Sigmoid colon (tissue), 7 donors: ENCODE results near the gene SLC13A3. TPM values are rescaled to one million over a fixed set of nuclear protein-coding genes. Genes with fewer than 3 reads are reported as not detected.

Experiments used
- DNase-seq: peaks from one replicate; pipeline ENCODE4 v3.0.0-alpha.2; 2019
- H3K27ac ChIP-seq, 4 donors: fragments of 200-600 bp; sonication (generic); one replicate each; pipeline ENCODE4 v1.5.1; 2016 to 2019; ENCODE audit warnings: mild to moderate bottlenecking in 1 of 4
- H3K27me3 ChIP-seq, 3 donors: fragments of 200-600 bp; sonication (generic); one replicate each; pipeline ENCODE4 v1.5.1; 2019; ENCODE audit warnings: mild to moderate bottlenecking in 1 of 3
- H3K36me3 ChIP-seq, 4 donors: fragments of 200-600 bp; sonication (generic); one replicate each; pipeline ENCODE4 v1.5.1; 2016 to 2019
- H3K4me1 ChIP-seq, 4 donors: fragments of 200-600 bp; sonication (generic); one replicate each; pipeline ENCODE4 v1.5.1; 2017 to 2019
- H3K4me3 ChIP-seq, 4 donors: fragments of 200-600 bp; sonication (generic); one replicate each; pipeline ENCODE4 v1.5.1; 2017 to 2019; ENCODE audit warnings: mild to moderate bottlenecking in 2 of 4, moderate library complexity in 1 of 4
- H3K9me3 ChIP-seq, 4 donors: fragments of 200-600 bp in 3 of 4; sonication (generic) in 3 of 4; one replicate each; pipeline versions ENCODE4 v1.5.1 to v1.6.1; 2013 to 2019
- CTCF ChIP-seq, 4 experiments: fragments of 450-650 bp in 3 of 4; fragments of 200-600 bp in 1 of 4; IDR thresholded peaks; one replicate each; pipeline ENCODE4 v1.5.1; 2016 to 2019; ENCODE audit warnings: antibody characterized with exemption in 4 of 4, mild to moderate bottlenecking in 3 of 4, moderate library complexity in 2 of 4
- EP300 ChIP-seq, 4 donors: sonication (generic); formaldehyde crosslinking; IDR thresholded peaks; one replicate each; pipeline ENCODE4 v1.6.1; 2017; ENCODE audit warnings: antibody characterized with exemption in 4 of 4
- POLR2A ChIP-seq, 2 donors: fragments of 450-650 bp; IDR thresholded peaks; one replicate each; pipeline ENCODE4 v1.6.1; 2016; ENCODE audit warnings: antibody characterized with exemption in 2 of 2, mild to moderate bottlenecking in 2 of 2, moderate library complexity in 2 of 2
- POLR2AphosphoS5 ChIP-seq, 4 donors: sonication (generic); formaldehyde crosslinking; IDR thresholded peaks; one replicate each; pipeline ENCODE4 v1.6.1; 2017; ENCODE audit warnings: antibody characterized with exemption in 4 of 4
- WGBS, 2 donors: extraction: QIAGEN DNeasy Blood & Tissue Kit; methylation state at CpG; one replicate each; pipeline ENCODE4 v1.1.7; 2013; 5-methylcytosine and 5-hydroxymethylcytosine counted together
- intact Hi-C: fragments of 100-400 bp; cut with DNase I; formaldehyde crosslinking; loops from one replicate; pipeline ENCODE4 v1.15.1; 2023
- polyA plus RNA-seq, 3 donors: library from polyadenylated mRNA; stranded (reverse); fragments of 200-250 nt; gene quantifications; one replicate each; pipeline ENCODE4 v1.2.3, GENCODE V29; 2013
- total RNA-seq, 4 donors: library from RNA; depleted of rRNA; stranded (reverse); fragments of >200 nt; gene quantifications; one replicate each; pipeline ENCODE4 v1.1.0, GENCODE V29; 2016
- donor health status: healthy with polysubstance abuse.
- donor health status: Bipolar disorder and iron deficiency.
- donor health status: healthy.

SLC13A3 gene
- total and polyA plus RNA-seq, 7 donors, result 0.48 to 4.2 (median 1.1) TPM; not detected in 2

- WGBS, 2 donors, result 61 to 83% methylated on average over 3 of the region's 3 CpGs
- no peak overlapping the region for H3K27ac ChIP-seq
- H3K4me1 ChIP-seq, result peaks cover 0 to 11% (median 4%) of the 10 kb centered on the region in 4 donors
- H3K27me3 ChIP-seq, result peaks cover 0 to 42% (median 0%) of the 10 kb centered on the region in 3 donors
- TF ChIP-seq CTCF (IDR thresholded peaks at IDR 0.05) (no peak), POLR2A (IDR thresholded peaks at IDR 0.05) (no peak), POLR2AphosphoS5 (IDR thresholded peaks at IDR 0.05) (no peak), EP300 (IDR thresholded peaks at IDR 0.05) (no peak)
- H3K4me3 ChIP-seq, result no peak overlapping the region
- no peaks in the 10 kb centered on the region for H3K9me3 ChIP-seq
- DNase-seq, result no peak
- intact Hi-C loops, result no loop called here
- H3K36me3 ChIP-seq, result no peaks in the 10 kb centered on the region
Observed at GRCh38 chr20:46649650-46649949, 1.7 kb downstream of the SLC13A3 start.

- Histone ChIP-seq H3K9me3 (no peaks in the 10 kb centered on the region), H3K27ac (no peak overlapping the region), H3K27me3 (peaks cover 0 to 38% (median 0%) of the 10 kb centered on the region in 3 donors), H3K4me1 (peaks cover 0 to 11% (median 4%) of the 10 kb centered on the region in 4 donors), H3K4me3 (no peak overlapping the region), H3K36me3 (no peaks in the 10 kb centered on the region)
- no peak for TF ChIP-seq POLR2A (IDR thresholded peaks at IDR 0.05)
- 60 to 74% methylated on average over 8 of the region's 8 CpGs for WGBS, 2 donors
- DNase-seq, result no peak
- intact Hi-C loops, result no loop called here
Observed at GRCh38 chr20:46648903-46649649, 2.2 kb downstream of the SLC13A3 start.

- 50 to 54% methylated on average over 4 of the region's 4 CpGs for WGBS, 2 donors
- Histone ChIP-seq H3K27me3 (peaks cover 0 to 23% (median 0%) of the 10 kb centered on the region in 3 donors), H3K36me3 (no peaks in the 10 kb centered on the region), H3K4me3 (no peak overlapping the region), H3K27ac (no peak overlapping the region), H3K9me3 (no peaks in the 10 kb centered on the region), H3K4me1 (peaks cover 0 to 11% (median 4%) of the 10 kb centered on the region in 4 donors)
- intact Hi-C loops, result no loop called here
- TF ChIP-seq POLR2A (IDR thresholded peaks at IDR 0.05) (no peak), EP300 (IDR thresholded peaks at IDR 0.05) (no peak), POLR2AphosphoS5 (IDR thresholded peaks at IDR 0.05) (no peak), CTCF (IDR thresholded peaks at IDR 0.05) (no peak)
- DNase-seq, result no peak
Observed at GRCh38 chr20:46647469-46647868, 3.8 kb downstream of the SLC13A3 start.

- Histone ChIP-seq H3K36me3 (no peaks in the 10 kb centered on the region), H3K4me1 (peaks cover 0 to 11% (median 4%) of the 10 kb centered on the region in 4 donors), H3K9me3 (no peaks in the 10 kb centered on the region), H3K27ac (no peak overlapping the region), H3K27me3 (peaks cover 0 to 17% (median 0%) of the 10 kb centered on the region in 3 donors), H3K4me3 (no peak overlapping the region)
- intact Hi-C loops, result no loop called here
- TF ChIP-seq POLR2AphosphoS5 (IDR thresholded peaks at IDR 0.05) (no peak), EP300 (IDR thresholded peaks at IDR 0.05) (no peak), CTCF (IDR thresholded peaks at IDR 0.05) (no peak), POLR2A (IDR thresholded peaks at IDR 0.05) (no peak)
- DNase-seq, result no peak
- WGBS, 2 donors, result 80 to 91% methylated on average over 3 of the region's 3 CpGs
Observed at GRCh38 chr20:46646659-46647380, 4.4 kb downstream of the SLC13A3 start.

- H3K27ac ChIP-seq, result no peak overlapping the region
- no peak for DNase-seq
- 63 to 72% methylated on average over 4 of the region's 4 CpGs for WGBS, 2 donors
Observed at GRCh38 chr20:46646122-46646521, 5.1 kb downstream of the SLC13A3 start.

More at GRCh38 chr20:46646122-46646521, 5.1 kb downstream of the SLC13A3 start:
- no peaks in the 10 kb centered on the region for H3K36me3 ChIP-seq
- peaks cover 0 to 7% (median 2%) of the 10 kb centered on the region in 4 donors for H3K4me1 ChIP-seq
- intact Hi-C loops, result no loop called here
- no peak overlapping the region for H3K4me3 ChIP-seq
- no peaks in the 10 kb centered on the region for H3K9me3 ChIP-seq
- H3K27me3 ChIP-seq, result peaks cover 0 to 10% (median 0%) of the 10 kb centered on the region in 3 donors
- TF ChIP-seq EP300 (IDR thresholded peaks at IDR 0.05) (no peak), POLR2AphosphoS5 (IDR thresholded peaks at IDR 0.05) (no peak), POLR2A (IDR thresholded peaks at IDR 0.05) (no peak), CTCF (IDR thresholded peaks at IDR 0.05) (no peak)
